KBM-7 (cell line): ENCODE results near the gene IL1RAPL1.

Source experiments
- DNase-seq: peaks from one replicate; pipeline ENCODE4 v3.0.0-alpha.2; 2015
- in situ Hi-C: fragments of 300-500 bp; cut with MboI; formaldehyde crosslinking; loops from 2 replicates; pipeline ENCODE4 v1.14.3; 2020; ENCODE audit warnings: low sequenced_read_pairs, low pct_unique_long_range_greater_than_20kb, mixed read lengths

IL1RAPL1 gene

GRCh38 chrX:29535212-29536162 is 948.2 kb downstream of the IL1RAPL1 start:
- in situ Hi-C loops, result no loop called here
- DNase-seq, result no peak

DNA sequence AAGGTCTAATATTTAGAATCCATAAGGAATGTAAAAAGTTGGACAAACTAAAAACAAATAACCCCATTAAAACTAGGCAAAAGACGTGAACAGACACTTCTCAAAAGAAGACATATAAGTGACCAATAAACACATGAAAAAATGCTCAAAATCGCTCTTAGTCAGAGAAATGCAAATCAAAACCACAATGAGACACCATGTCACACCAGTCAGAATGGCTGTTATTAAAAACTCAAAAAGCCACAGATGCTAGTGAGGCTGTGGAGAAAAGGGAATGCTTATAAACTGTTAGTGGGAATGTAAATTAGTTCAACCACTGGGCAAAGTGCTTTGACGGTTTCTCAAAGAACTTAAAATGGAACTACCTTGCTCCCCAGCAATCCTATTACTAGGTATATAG is 953.8 kb downstream of the IL1RAPL1 start:
- no peak for DNase-seq
- in situ Hi-C loops, result no loop called here

GRCh38 chrX:29542152-29542551 is 954.9 kb downstream of the IL1RAPL1 start:
- no peak for DNase-seq
- in situ Hi-C loops, result no loop called here

- no peak for DNase-seq
- in situ Hi-C loops, result no loop called here
These were observed 958.6 kb downstream of the IL1RAPL1 start for GRCh38 chrX:29545878-29546277.

GRCh38 chrX:29547877-29548276 is 960.6 kb downstream of the IL1RAPL1 start:
- in situ Hi-C loops, result no loop called here
- no peak for DNase-seq

- in situ Hi-C loops, result no loop called here
- DNase-seq, result no peak
These were observed 966.3 kb downstream of the IL1RAPL1 start for GRCh38 chrX:29553542-29553941.

- DNase-seq, result no peak
- in situ Hi-C loops, result no loop called here
These were observed 968.3 kb downstream of the IL1RAPL1 start for GRCh38 chrX:29555465-29556091.

DNA sequence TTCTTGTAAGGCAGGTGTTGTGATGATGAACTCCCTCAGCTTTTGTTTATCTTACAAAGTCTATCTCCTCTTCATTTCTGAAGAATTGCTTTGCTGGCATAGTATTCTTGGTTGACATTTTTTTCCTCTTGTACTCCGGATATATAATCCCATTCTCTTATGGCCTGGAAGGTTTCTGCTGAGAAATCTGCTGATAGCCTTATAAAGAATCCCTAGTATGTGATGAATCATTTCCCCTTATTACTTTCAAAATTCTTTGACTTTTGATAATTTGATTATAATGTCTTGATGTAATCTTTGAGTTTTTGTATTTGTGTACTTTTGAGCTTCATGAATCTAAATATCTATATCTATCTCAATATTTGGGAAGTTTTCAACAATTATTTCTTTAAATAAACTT is 972.8 kb downstream of the IL1RAPL1 start:
- in situ Hi-C loops, result no loop called here
- no peak for DNase-seq

DNA sequence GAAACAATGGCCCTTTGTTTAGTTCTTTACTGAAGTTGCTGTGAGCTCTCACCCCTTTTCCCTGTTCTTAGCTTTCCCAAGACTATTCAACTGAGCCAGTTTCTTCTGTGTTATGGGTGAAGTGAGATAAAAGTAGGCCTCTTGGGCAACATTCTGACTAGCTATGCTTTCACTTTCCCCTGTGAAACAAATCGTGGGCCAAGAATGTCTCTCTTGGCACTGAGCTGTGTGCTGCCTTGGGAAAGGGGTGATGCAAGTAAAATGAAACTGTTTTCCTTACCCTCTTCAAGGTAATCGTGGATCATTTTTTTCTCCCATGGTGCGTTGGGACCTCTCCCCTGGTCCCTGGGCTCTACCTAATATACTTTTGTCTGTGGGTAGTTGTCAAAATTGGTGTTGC is 974.2 kb downstream of the IL1RAPL1 start:
- in situ Hi-C loops, result no loop called here
- no peak for DNase-seq

DNA sequence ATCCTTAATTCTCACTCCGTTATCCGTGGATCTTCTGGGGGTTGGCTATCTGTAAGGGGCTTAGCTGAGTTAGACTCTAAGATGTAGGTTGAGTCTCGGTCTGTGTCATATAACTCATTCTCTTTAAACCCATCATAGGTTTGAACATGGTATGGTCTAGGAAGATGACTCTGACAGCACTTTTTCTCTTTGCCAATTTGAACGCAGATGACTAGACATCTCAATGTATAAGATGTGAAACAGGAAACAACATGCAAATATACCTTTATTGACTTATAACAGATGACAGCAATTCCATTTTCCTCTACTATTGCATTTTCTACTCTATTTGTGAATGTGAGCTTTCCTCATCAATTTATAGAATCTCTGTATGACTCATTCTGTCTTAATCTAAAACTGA is 993.3 kb downstream of the IL1RAPL1 start:
- no peak for DNase-seq

DNA sequence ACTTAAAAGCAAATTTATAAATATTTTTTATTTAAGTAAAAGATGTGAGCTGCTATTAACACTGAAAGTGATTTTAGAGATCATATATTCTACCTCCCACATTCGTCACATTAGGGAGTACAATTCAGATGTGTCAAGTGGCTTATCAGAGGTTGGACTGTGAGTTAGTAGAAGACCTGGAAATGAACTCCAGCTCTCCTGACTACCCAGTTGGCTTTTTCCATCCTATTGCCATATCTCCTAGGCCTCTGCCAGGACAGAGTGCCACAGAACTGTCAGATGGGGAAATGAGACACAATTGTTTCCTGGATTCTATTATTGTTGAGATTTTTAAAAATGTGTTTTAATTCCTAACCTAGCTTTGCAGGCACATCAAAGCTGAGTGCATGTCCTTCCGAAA is 994.0 kb downstream of the IL1RAPL1 start:
- DNase-seq, result no peak
- in situ Hi-C loops, result no loop called here

More for the DNA sequence above, 993.3 kb downstream of the IL1RAPL1 start:
- in situ Hi-C loops, result no loop called here

GRCh38 chrX:29587107-29587506 is 999.9 kb downstream of the IL1RAPL1 start:
- no peak for DNase-seq
- in situ Hi-C loops, result no loop called here

GRCh38 chrX:29590921-29591320 is 1003.7 kb downstream of the IL1RAPL1 start:
- in situ Hi-C loops, result no loop called here
- no peak for DNase-seq

DNA sequence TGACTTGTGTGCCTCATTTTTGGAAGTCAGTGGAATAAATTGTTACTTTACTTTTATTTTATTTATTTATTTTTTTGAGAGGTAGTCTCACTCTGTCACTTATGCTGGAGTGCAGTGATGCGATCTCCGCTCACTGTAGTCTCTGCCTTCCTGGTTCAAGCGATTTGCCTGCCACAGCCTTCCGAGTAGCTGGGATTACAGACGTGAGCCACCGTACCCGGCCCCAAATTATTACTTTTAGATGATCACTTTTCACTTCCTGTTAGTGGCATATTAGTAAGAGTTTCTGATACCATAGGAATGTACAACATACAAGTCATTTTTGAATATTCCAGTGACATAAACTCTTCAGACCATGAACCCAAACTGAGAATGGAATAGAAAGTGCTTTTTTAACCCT is 1017.1 kb downstream of the IL1RAPL1 start:
- no peak for DNase-seq
- in situ Hi-C loops, result no loop called here

GRCh38 chrX:29617276-29617675 is 1030.0 kb downstream of the IL1RAPL1 start:
- in situ Hi-C loops, result no loop called here
- no peak for DNase-seq

DNA sequence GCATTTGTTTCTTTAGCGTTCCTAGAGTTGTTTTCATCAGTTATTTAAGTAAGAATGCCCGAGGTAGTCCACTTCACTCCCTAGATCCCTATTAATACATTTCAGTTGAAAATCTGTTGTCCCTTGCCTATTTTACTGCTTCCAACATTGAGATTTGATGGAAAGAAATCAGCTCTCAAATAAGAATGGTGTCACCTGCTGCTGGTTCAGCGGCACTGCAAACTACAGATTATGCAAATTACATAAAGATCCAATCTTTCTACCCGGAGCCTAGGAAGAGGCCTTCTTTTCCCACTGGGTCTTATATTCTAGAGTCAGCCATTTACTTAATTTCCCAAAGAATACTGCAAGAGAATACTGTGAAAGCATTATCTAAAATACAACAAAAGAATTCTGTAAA is 1030.5 kb downstream of the IL1RAPL1 start:
- in situ Hi-C loops, result no loop called here

GRCh38 chrX:29627833-29628232 is 1040.6 kb downstream of the IL1RAPL1 start:
- no peak for DNase-seq
- in situ Hi-C loops, result no loop called here

More for the DNA sequence above, 1030.5 kb downstream of the IL1RAPL1 start:
- DNase-seq, result no peak

DNA sequence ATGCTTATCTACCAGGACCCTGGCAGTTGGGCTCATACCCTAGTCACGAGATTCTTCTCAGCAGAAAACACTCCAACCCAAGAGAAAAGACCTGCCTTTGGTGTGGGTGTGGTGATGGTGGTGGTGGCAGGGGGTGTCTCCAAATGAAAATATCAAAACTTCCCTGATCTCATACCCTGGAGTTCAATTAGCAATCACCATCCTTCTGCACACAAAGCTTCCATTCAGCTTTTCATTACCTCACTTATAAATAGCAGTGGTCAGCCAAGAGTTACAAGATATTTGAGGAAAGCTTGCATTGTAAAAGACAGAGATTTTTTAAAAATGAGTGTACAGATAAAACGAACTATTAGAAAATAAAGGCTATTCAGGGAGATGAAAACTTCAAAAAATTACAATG is 1047.3 kb downstream of the IL1RAPL1 start:
- DNase-seq, result no peak
- in situ Hi-C loops, result no loop called here

GRCh38 chrX:29636331-29636730 is 1049.1 kb downstream of the IL1RAPL1 start:
- in situ Hi-C loops, result no loop called here
- DNase-seq, result no peak

GRCh38 chrX:29640106-29640505 is 1052.9 kb downstream of the IL1RAPL1 start:
- in situ Hi-C loops, result no loop called here
- DNase-seq, result no peak
